DOHH2 (cell line): Measurements from ENCODE around the gene FUT6.

ENCODE experiments used
- H3F3A ChIP-seq: fragments of 200-600 bp; sonication (generic), shearing (Covaris generic); 2 replicates; pipeline ENCODE4 v1.6.0; 2016; ENCODE audit warnings: antibody characterized with exemption, mild to moderate bottlenecking; ENCODE audit not compliant: control insufficient read depth, insufficient read depth
- H3K27ac ChIP-seq: fragments of 200-600 bp; sonication (generic); 2 replicates; pipeline ENCODE4 v1.5.1; 2014; ENCODE audit warnings: low read depth, mild to moderate bottlenecking, low read length, moderate library complexity
- H3K27me3 ChIP-seq: fragments of 200-600 bp; sonication (generic); 2 replicates; pipeline ENCODE4 v1.6.1; 2014; ENCODE audit warnings: mild to moderate bottlenecking, low read length, mixed read lengths; ENCODE audit not compliant: control insufficient read depth
- H3K36me3 ChIP-seq: fragments of 200-600 bp; sonication (generic); 2 replicates; pipeline ENCODE4 v1.6.1; 2014; ENCODE audit warnings: mild to moderate bottlenecking, low read length, moderate library complexity, mixed read lengths; ENCODE audit not compliant: control insufficient read depth
- H3K4me1 ChIP-seq: fragments of 200-600 bp; sonication (generic); 2 replicates; pipeline ENCODE4 v1.6.1; 2014; ENCODE audit warnings: mild to moderate bottlenecking, low read length, mixed read lengths; ENCODE audit not compliant: control insufficient read depth
- H3K4me2 ChIP-seq: fragments of 200-600 bp; sonication (generic); 2 replicates; pipeline ENCODE4 v1.6.0; 2014; ENCODE audit warnings: mild to moderate bottlenecking, low read length, moderate library complexity
- H3K4me3 ChIP-seq: fragments of 200-600 bp; sonication (generic); 2 replicates; pipeline ENCODE4 v1.5.1; 2014; ENCODE audit warnings: mild to moderate bottlenecking, low read length, mixed read lengths
- H3K79me2 ChIP-seq: fragments of 200-600 bp; sonication (generic); 2 replicates; pipeline ENCODE4 v1.6.1; 2014; ENCODE audit warnings: mild to moderate bottlenecking, low read length, mixed read lengths; ENCODE audit not compliant: control insufficient read depth
- H3K9me2 ChIP-seq: fragments of 200-600 bp; sonication (generic); replicated peaks from 2 replicates; pipeline ENCODE4 v1.6.1; 2014; ENCODE audit warnings: mild to moderate bottlenecking, low read length, mixed read lengths; ENCODE audit not compliant: control insufficient read depth
- H3K9me3 ChIP-seq: fragments of 200-600 bp; sonication (generic); 2 replicates; pipeline ENCODE4 v1.6.1; 2014; ENCODE audit warnings: antibody characterized with exemption, low read length, mixed read lengths; ENCODE audit not compliant: control insufficient read depth, insufficient read depth
- H4K20me1 ChIP-seq: fragments of 200-600 bp; sonication (generic); 2 replicates; pipeline ENCODE4 v1.6.0; 2014; ENCODE audit warnings: low read depth, mild to moderate bottlenecking, antibody characterized with exemption, low read length, moderate library complexity; ENCODE audit not compliant: control insufficient read depth, insufficient read depth
- CTCF ChIP-seq: fragments of 200-600 bp; sonication (generic); IDR thresholded peaks from one replicate; pipeline ENCODE4 v1.5.1; 2014; ENCODE audit warnings: antibody characterized with exemption, mild to moderate bottlenecking, low read depth, low read length; ENCODE audit not compliant: poor library complexity, severe bottlenecking
- EZH2phosphoT487 ChIP-seq: fragments of 200-600 bp; sonication (generic); IDR thresholded peaks from 2 replicates; pipeline ENCODE4 v1.6.1; 2017; ENCODE audit warnings: borderline replicate concordance, mild to moderate bottlenecking, antibody characterized with exemption, low read length, moderate library complexity, mixed read lengths

FUT6 gene

GRCh38 chr19:5795382-5795919 is 44.1 kb downstream of the FUT6 start:
- H3F3A ChIP-seq, result no peaks in the 10 kb centered on the region
- H3K9me3 ChIP-seq, result no peaks in the 10 kb centered on the region

GRCh38 chr19:5793188-5793587 is 46.3 kb downstream of the FUT6 start:
- no peak overlapping the region for H3K27ac ChIP-seq
- TF ChIP-seq CTCF, result no peak
- TF ChIP-seq EZH2phosphoT487, result no peak
- H3K4me3 ChIP-seq, result no peak overlapping the region

More at GRCh38 chr19:5795382-5795919, 44.1 kb downstream of the FUT6 start:
- Histone ChIP-seq H4K20me1 (no peaks in the 10 kb centered on the region), H3K79me2 (no peaks in the 10 kb centered on the region; the same call in 1 of the 2 replicates), H3K9me2 (no peaks in the 10 kb centered on the region), H3K27ac (no peak overlapping the region), H3K4me3 (no peak overlapping the region), H3K4me2 (no peak overlapping the region), H3K36me3 (peaks cover 3% of the 10 kb centered on the region; the same call in 1 of the 2 replicates), H3K27me3 (no peaks in the 10 kb centered on the region), H3K4me1 (peaks cover 4% of the 10 kb centered on the region)
- no peak for TF ChIP-seq CTCF

GRCh38 chr19:5792224-5792623 is 47.3 kb downstream of the FUT6 start:
- H3K4me2 ChIP-seq, result no peak overlapping the region
- no peaks in the 10 kb centered on the region for H3F3A ChIP-seq
- H3K27me3 ChIP-seq, result no peaks in the 10 kb centered on the region
- H3K9me3 ChIP-seq, result no peaks in the 10 kb centered on the region
- H3K4me1 ChIP-seq, result peaks cover 11% of the 10 kb centered on the region
- no peaks in the 10 kb centered on the region for H3K9me2 ChIP-seq
- H3K36me3 ChIP-seq, result peaks cover 35% of the 10 kb centered on the region
- H3K79me2 ChIP-seq, result peaks cover 20% of the 10 kb centered on the region
- no peak for TF ChIP-seq EZH2phosphoT487
- no peak for TF ChIP-seq CTCF
- H4K20me1 ChIP-seq, result 0 out of 2 replicates have a peak, but pooled peaks cover 4% of the 10 kb centered on the region
- no peak overlapping the region for H3K27ac ChIP-seq
- no peak overlapping the region for H3K4me3 ChIP-seq

More at GRCh38 chr19:5793188-5793587, 46.3 kb downstream of the FUT6 start:
- H3K36me3 ChIP-seq, result peaks cover 25% of the 10 kb centered on the region
- 0 out of 2 replicates have a peak, but pooled peaks cover 4% of the 10 kb centered on the region for H4K20me1 ChIP-seq
- H3F3A ChIP-seq, result no peaks in the 10 kb centered on the region
- no peaks in the 10 kb centered on the region for H3K9me3 ChIP-seq
- peaks cover 20% of the 10 kb centered on the region for H3K79me2 ChIP-seq
- peaks cover 11% of the 10 kb centered on the region for H3K4me1 ChIP-seq
- H3K9me2 ChIP-seq, result no peaks in the 10 kb centered on the region
- no peaks in the 10 kb centered on the region for H3K27me3 ChIP-seq
- no peak overlapping the region for H3K4me2 ChIP-seq
